Measurements from ENCODE around the gene BCAS3.

DNA sequence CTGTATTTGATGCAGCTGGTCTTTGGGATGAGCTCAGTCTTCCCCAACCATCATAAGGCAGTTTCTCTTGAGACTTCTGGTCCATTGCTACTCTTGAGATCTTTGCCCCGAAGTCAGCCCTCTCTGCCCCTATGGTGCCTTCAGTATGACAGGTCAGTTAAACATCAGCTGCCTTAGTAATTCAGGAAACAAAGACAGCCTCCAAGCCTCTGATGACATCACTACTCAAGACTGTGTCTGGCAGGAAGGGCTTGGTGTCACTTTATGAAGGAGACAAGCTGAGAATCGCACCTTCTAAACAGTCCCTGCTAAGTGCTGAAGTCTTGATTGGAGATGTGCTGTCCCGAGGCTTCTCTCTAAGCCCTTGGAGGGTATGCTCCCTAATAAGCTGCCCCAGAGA, 617.1 kb downstream of the BCAS3 start:
- TF ChIP-seq EZH2 (IDR thresholded peaks at IDR 0.05; ENCODE audit: insufficient read depth, poor library complexity, severe bottlenecking) (no peak), EZH2phosphoT487 (IDR thresholded peaks at IDR 0.05; ENCODE audit: insufficient read depth, low read depth) (no peak)
